Activated B cell treated with CpG ODN at 0.5 μM for 24 hours (primary cell): Measurements from ENCODE around the gene CACNG4. TPM values are rescaled to one million over a fixed set of nuclear protein-coding genes. Genes with fewer than 3 reads are reported as not detected.

Experiments used
- ATAC-seq: fragments of 200-7000 bp; cut with Tn5 transposase; one replicate; pipeline ENCODE4 v1.10.0; 2021; ENCODE audit warnings: low read depth, mild to moderate bottlenecking, moderate library complexity
- CTCF ChIA-PET: fragments of 350-600 bp; sonication (Branson Sonifier 250); formaldehyde crosslinking; loops from one replicate; lab custom pipeline; 2021; ENCODE audit warnings: antibody characterized with exemption; lab: Charles Lee
- POLR2A ChIA-PET: fragments of 350-600 bp; sonication (Branson Sonifier 250); formaldehyde crosslinking; loops from one replicate; lab custom pipeline; 2021; ENCODE audit warnings: antibody characterized with exemption; lab: Charles Lee
- DNase-seq: peaks from one replicate; pipeline ENCODE4 v3.0.0; 2022
- H3K27ac Mint-ChIP-seq: one replicate; pipeline ENCODE4 v1.8.0; 2020; ENCODE audit warnings: mixed read lengths
- H3K27me3 Mint-ChIP-seq: one replicate; pipeline ENCODE4 v1.8.0; 2021; ENCODE audit warnings: mixed read lengths
- H3K36me3 Mint-ChIP-seq: one replicate; pipeline ENCODE4 v1.8.0; 2021; ENCODE audit warnings: low read depth, mixed read lengths
- H3K4me1 Mint-ChIP-seq: one replicate; pipeline ENCODE4 v1.8.0; 2021; ENCODE audit warnings: mixed read lengths
- H3K4me3 Mint-ChIP-seq: one replicate; pipeline ENCODE4 v1.8.0; 2020; ENCODE audit warnings: mild to moderate bottlenecking, mixed read lengths
- H3K9me3 Mint-ChIP-seq: one replicate; pipeline ENCODE4 v1.8.0; 2020; ENCODE audit warnings: mixed read lengths
- intact Hi-C: fragments of 100-400 bp; cut with micrococcal nuclease; formaldehyde crosslinking; loops from one replicate; pipeline ENCODE4 v1.15.1; 2024
- total RNA-seq: library from RNA; stranded (reverse); gene quantifications from 2 replicates; pipeline ENCODE4 v1.2.3, GENCODE V29; 2022
- TF ChIP-seq, protein P1 (sequence below): fragments of 200-600 bp; IDR thresholded peaks from one replicate; pipeline ENCODE4 v1.8.0; 2022; ENCODE audit warnings: antibody characterized with exemption, mild to moderate bottlenecking

The CACNG4 gene
- total RNA-seq, 1 donor from 2014 or later = not detected

- ChIA-PET POLR2A (no interaction called here), CTCF (no interaction called here)
- intact Hi-C loops = no loop called here
- H3K9me3 Mint-ChIP-seq = no peaks in the 10 kb centered on the region
- ATAC-seq = no peak
- H3K4me1 Mint-ChIP-seq = peaks cover 2% of the 10 kb centered on the region
- H3K36me3 Mint-ChIP-seq = no peaks in the 10 kb centered on the region
- no peak overlapping the region for H3K27ac Mint-ChIP-seq
- no peak overlapping the region for H3K4me3 Mint-ChIP-seq
- no peaks in the 10 kb centered on the region for H3K27me3 Mint-ChIP-seq
- DNase-seq = no peak
- TF ChIP-seq, protein P1, sequence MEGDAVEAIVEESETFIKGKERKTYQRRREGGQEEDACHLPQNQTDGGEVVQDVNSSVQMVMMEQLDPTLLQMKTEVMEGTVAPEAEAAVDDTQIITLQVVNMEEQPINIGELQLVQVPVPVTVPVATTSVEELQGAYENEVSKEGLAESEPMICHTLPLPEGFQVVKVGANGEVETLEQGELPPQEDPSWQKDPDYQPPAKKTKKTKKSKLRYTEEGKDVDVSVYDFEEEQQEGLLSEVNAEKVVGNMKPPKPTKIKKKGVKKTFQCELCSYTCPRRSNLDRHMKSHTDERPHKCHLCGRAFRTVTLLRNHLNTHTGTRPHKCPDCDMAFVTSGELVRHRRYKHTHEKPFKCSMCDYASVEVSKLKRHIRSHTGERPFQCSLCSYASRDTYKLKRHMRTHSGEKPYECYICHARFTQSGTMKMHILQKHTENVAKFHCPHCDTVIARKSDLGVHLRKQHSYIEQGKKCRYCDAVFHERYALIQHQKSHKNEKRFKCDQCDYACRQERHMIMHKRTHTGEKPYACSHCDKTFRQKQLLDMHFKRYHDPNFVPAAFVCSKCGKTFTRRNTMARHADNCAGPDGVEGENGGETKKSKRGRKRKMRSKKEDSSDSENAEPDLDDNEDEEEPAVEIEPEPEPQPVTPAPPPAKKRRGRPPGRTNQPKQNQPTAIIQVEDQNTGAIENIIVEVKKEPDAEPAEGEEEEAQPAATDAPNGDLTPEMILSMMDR = no peak
Observed at GRCh38 chr17:67054608-67055007, 90.1 kb downstream of the CACNG4 start.

- Mint-ChIP-seq H3K27me3 (no peaks in the 10 kb centered on the region), H3K4me1 (peaks cover 2% of the 10 kb centered on the region), H3K4me3 (no peak overlapping the region), H3K9me3 (no peaks in the 10 kb centered on the region), H3K27ac (no peak overlapping the region), H3K36me3 (no peaks in the 10 kb centered on the region)
- intact Hi-C loops = no loop called here
- TF ChIP-seq, protein P1 = no peak
- ChIA-PET POLR2A (no interaction called here), CTCF (no interaction called here)
- DNase-seq (no peak), ATAC-seq (no peak)
Observed at GRCh38 chr17:67055041-67055443, 90.5 kb downstream of the CACNG4 start.

GRCh38 chr17:67055811-67056745 is 91.6 kb downstream of the CACNG4 start:
- intact Hi-C loops = no loop called here
- Mint-ChIP-seq H3K27me3 (no peaks in the 10 kb centered on the region), H3K27ac (no peak overlapping the region), H3K36me3 (peaks cover 6% of the 10 kb centered on the region), H3K4me3 (no peak overlapping the region), H3K4me1 (peaks cover 2% of the 10 kb centered on the region), H3K9me3 (no peaks in the 10 kb centered on the region)
- ATAC-seq = no peak
- POLR2A ChIA-PET = no interaction called here
- CTCF ChIA-PET = no interaction called here
- TF ChIP-seq, protein P1 = no peak
- no peak for DNase-seq

DNA sequence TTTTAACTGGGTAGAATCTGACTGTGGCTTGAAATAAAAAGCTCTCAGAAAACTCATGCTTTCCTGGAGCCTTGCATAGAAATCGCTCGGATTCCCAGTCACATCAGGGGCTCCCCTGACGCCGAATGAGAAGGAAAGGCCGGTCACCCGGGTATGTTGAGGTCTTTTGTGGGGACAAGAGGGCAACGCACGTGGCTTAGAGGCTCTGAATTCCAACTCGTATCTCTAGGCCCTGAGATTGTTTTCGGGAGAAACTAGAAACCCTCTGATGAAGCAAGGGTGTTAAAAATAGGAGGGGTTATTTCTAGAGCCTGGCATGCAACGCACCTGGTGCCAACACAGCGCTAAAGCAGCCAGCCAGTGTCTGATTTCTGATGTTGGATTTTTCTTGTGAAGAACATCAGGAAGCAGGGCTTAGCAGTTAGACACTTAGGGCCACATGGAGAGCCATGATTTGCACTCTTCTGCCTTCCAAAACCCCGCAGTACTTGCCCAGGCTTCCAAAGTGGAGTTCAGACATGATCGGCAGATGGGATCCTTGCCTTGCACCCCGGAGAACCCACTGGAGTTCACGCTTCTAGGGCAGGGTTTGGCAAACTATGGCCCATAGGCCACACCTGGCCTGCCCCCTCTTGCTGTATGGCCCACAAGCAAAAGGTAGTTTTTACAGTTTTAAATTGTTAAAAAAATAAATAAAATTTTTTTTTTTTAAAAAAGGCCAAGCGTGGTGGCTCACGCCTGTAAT is 92.4 kb downstream of the CACNG4 start:
- intact Hi-C loops = no loop called here
- no peak for DNase-seq
- no peak overlapping the region for H3K4me3 Mint-ChIP-seq
- H3K27ac Mint-ChIP-seq = no peak overlapping the region
- TF ChIP-seq, protein P1 = no peak
- peaks cover 2% of the 10 kb centered on the region for H3K4me1 Mint-ChIP-seq
- no peaks in the 10 kb centered on the region for H3K9me3 Mint-ChIP-seq
- no peak for ATAC-seq
- H3K27me3 Mint-ChIP-seq = no peaks in the 10 kb centered on the region
- ChIA-PET POLR2A (no interaction called here), CTCF (no interaction called here)
- H3K36me3 Mint-ChIP-seq = peaks cover 6% of the 10 kb centered on the region

- peaks cover 6% of the 10 kb centered on the region for H3K36me3 Mint-ChIP-seq
- no peak overlapping the region for H3K4me3 Mint-ChIP-seq
- POLR2A ChIA-PET = no interaction called here
- peaks cover 2% of the 10 kb centered on the region for H3K4me1 Mint-ChIP-seq
- TF ChIP-seq, protein P1 = no peak
- intact Hi-C loops = no loop called here
- CTCF ChIA-PET = no interaction called here
- no peak overlapping the region for H3K27ac Mint-ChIP-seq
- ATAC-seq (no peak), DNase-seq (no peak)
- H3K9me3 Mint-ChIP-seq = no peaks in the 10 kb centered on the region
- no peaks in the 10 kb centered on the region for H3K27me3 Mint-ChIP-seq
Observed at GRCh38 chr17:67058036-67058435, 93.5 kb downstream of the CACNG4 start.
